GM12892 (cell line): Measurements from ENCODE around the gene ATP2B3.

Experiments
- POLR2A ChIP-seq: IDR thresholded peaks from 2 replicates; pipeline ENCODE4 v1.6.1; 2011; ENCODE audit warnings: low read depth, low read length, control low read depth
- TAF1 ChIP-seq: IDR thresholded peaks from 2 replicates; pipeline ENCODE4 v1.6.1; 2011; ENCODE audit warnings: low read depth, mild to moderate bottlenecking, control low read depth, low read length, borderline replicate concordance

- TF ChIP-seq POLR2A (no peak), TAF1 (no peak)
Observed at GRCh38 chrX:153600032-153600373, 82.6 kb downstream of the ATP2B3 start.
